GM21367 (cell line): ENCODE results near the gene MDH1.
"Not testable (repeated sequence)": the region's sequence is repeated elsewhere in the genome, so short reads cannot be mapped to it uniquely, and the experiment has no call there.

ENCODE experiments used
- ATAC-seq: cut with Tn5 transposase; IDR thresholded peaks from one replicate; pipeline ENCODE4 v1.9.1; 2021; ENCODE audit not compliant: unreplicated experiment

MDH1 gene

DNA sequence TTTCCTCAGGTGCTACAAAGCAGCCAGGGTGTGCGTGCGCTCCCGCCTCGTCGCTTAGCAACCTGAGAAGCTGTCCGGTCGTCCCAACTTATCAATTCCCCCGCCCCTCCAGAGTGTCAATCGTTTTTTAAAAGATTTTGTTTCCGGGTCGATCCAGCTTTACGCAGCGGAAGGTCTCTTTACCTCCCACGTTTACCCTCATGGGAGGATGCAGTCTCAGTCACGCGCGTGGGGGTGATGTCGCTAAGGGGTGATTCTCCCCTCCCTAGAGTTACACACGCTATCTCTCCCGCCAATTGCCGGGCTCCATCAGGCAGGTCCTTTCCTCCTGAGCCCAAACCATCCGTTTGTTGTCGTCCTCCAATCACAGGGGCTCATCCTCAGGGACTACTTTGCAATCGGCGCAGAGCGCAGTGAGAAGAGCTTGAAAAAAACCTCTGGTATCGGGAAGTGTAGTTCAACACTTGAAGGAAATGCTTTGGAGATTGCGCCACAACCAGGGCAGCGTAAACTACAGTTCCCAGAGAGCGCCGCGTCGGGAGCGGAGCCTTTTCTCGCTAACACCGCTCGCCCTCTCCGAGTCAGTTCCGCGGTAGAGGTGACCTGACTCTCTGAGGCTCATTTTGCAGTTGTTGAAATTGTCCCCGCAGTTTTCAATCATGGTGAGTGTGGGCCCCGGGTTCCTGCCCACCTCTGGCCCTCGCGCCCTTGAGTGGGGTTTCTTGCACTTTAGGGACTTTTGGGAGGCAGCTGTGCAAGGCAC lies at the start of gene MDH1, which contains the start of gene WDPCP:
Gene MDH1, plus strand, starts transcription at position 579 of the 763 bp plus-strand sequence. Its CDS starts 81 bp downstream, at position 660.
Gene WDPCP, minus strand, starts transcription at position 93 of the 763 bp plus-strand sequence. CDS start 206 bp downstream, outside the sequence.
- ATAC-seq, result peak; percentile 83

DNA sequence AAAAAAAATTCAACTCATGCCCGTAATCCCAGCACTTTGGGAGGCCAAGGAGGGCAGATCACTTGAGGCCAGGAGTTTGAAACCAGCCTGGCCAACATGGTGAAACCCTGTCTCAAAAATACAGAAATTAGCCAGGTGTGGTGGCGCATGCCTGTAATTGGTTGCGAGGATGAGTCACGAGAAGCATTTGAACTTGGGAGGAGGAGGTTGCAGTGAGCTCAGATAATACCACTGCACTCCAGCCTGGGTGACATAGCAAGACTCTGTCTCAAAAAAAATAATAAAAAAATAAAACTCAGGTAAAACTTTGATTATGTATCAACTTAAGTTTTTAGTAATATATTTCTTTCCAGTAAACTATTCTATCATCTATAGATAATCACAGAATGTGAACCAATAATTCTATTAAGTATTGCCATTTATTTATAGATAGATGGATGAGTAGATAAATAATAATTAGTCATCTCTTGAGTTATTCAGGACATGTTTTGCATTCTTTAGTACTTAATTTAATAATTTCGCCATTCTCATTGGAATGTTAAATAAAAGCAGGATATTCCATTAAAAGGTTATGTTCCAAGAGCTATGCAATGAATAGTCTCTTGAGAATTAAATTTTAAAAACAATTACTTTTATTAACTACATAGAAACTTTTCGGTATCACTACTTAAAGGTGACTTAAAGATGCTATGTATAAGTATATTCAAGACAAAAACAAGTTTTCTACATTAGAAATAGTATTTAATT lies 49.2 kb upstream of the MDH1 start:
- ATAC-seq, result no peak

DNA sequence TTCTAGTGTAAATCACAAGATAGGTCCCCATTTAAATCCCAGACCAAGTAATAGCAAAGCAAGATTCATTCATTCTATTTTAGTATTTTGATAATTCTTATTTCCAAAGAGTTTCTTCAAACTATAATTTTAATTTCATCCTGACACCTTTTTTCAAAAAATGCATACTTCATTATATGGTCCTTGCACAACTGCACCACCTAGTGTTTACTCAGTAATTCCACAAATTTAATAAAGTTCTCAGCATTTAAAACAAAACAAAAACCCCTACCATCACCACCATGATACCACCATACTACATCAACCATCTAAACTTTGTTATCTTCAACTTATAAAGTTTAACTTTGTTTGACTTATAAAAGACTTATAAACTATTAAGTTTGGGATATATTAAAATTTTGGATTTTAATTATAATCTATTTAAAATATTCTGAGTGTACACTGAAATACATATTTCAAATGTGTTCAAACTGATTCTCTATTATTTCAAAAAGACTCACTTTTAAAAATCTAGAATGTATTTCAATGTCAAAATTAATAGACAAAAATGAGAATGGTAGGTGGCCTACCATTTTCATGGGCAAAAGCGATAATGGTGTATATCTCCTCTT lies 44.6 kb upstream of the MDH1 start:
- no peak for ATAC-seq

DNA sequence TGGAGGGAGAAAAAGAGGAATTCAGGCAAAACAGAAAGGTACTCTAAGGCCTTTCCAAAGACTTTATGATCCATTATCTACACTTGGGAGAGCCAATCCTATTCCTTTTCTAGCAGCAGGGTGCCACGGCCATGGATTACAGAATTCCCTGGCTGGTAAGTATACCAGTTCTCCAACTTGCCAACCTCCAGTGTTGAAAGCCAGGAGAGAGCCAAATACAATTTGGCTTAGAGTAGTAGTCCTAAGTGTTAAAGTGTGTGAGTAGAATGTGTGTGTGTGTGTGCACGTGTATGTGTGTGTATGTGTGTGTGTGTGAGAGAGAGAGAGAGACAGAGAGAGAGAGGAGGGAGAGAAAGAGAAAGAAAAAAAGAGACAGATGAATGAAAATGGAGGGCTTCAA lies 43.7 kb upstream of the MDH1 start:
- ATAC-seq, result no peak

GRCh38 chr2:63553049-63553448 lies 35.7 kb upstream of the MDH1 start:
- ATAC-seq, result no peak

GRCh38 chr2:63555299-63555698 lies 33.5 kb upstream of the MDH1 start:
- no peak for ATAC-seq

DNA sequence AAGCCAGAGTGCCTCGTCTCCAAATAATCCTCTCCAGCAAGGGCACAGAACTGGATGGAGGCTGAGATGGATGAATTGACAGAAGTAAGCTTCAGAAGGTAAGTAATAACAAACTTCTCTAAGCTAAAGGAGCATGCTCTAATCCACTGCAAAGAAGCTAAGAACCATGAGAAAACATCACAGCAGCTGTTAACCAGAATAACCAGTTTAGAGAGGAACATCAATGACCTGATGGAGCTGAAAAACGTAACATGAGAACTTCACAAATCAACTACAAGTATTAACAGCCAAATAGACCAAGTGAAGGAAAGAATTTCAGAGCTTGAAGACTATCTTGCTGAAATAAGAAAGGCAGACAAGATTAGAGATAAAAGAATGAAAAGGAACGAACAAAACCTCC lies 32.8 kb upstream of the MDH1 start:
- no peak for ATAC-seq

DNA sequence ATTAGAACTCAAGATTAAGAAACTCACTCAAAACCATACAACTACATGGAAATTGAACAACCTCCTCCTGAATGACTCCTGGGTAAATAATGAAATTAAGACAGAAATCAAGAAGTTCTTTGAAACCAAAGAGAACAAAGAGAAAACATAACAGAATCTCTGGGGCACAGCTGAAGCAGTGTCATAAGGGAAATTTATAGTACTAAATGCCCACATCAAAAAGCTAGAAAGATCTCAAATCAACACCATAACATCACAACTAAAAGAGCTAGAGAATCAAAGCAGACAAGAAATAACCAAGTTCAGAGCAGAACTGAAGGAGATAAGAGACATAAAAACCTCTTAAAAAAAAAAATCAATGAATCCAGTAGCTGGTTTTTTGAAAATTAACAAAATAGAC lies 30.9 kb upstream of the MDH1 start:
- not testable (repeated sequence) for ATAC-seq

DNA sequence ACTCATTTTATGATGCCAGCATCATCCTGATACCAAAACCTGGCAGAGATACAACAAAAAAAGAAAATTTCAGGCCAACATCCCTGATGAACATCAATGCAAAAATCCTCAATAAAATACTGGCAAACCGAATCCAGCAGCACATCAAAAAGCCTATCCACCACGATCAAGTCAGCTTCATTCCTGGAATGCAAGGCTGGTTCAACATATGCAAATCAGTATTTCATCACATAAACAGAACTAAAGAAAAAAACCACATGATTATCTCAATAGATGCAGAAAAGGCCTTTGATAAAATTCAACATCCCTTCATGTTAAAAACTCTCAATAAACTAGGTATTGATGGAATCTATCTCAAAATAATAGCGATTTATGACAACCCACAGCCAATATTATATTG lies 29.8 kb upstream of the MDH1 start:
- ATAC-seq, result not testable (repeated sequence)

- no peak for ATAC-seq
Measured at GRCh38 chr2:63562751-63563150, 26.0 kb upstream of the MDH1 start.

- ATAC-seq, result no peak
Measured at GRCh38 chr2:63569740-63570139, 19.0 kb upstream of the MDH1 start.

GRCh38 chr2:63571291-63571690 lies 17.5 kb upstream of the MDH1 start:
- no peak for ATAC-seq

DNA sequence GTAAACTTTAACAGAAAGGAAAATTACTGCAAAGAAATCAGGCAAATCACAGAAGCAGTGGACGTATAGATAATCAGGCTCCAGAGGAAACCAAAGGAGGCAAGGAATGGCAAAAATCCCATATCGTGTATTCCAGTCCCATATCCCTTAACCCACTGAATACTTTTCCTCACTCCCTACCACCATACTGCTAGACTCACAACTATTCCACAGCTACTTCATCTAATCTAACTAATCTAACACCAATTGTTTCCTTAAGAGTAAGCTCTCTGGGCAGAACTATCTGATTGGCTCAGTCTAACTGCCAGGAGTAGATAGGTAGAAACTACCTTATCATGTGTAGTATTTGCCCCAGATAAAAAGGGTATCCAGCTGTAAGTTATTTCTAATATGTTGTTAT lies 16.8 kb upstream of the MDH1 start:
- ATAC-seq, result no peak

DNA sequence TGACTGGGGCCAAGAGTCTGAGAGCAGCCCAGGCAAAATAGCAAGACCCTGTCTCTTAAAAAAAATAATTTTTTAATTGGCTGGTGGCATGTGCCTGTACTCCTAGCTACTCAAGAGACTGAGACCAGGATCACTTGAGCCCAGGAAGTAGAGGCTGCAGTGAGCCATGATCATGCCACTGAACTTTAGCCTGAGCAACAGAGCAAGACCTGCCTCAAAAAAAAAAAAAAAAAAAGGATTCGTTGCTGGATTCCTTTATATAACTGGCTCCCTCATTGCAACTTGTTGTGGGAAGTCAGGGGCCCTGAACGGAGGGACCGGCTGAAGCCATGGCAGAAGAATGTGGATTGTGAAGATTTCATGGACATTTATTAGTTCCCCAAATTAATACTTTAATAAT lies 15.7 kb upstream of the MDH1 start:
- not testable (repeated sequence) for ATAC-seq

- not testable (repeated sequence) for ATAC-seq
Measured at GRCh38 chr2:63573726-63574345, 14.9 kb upstream of the MDH1 start.

DNA sequence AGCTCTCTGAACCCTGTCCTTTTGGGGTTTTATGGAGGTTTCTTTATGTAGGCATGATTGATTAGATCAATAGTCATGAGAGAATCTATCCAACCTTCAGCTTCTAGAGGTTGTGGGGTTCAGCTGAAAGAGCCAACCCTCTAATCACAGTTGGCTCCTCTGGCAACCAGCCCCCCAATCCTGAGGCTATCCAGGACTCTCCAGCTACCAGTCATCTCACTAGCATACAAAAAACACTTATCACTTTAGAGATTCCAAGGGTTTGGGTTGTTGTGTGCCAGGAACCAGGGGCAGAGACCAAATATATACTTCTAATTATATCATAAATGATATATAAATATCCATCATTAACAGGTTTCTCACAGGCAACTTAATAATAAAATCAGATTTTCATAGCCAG lies 12.2 kb upstream of the MDH1 start:
- no peak for ATAC-seq

DNA sequence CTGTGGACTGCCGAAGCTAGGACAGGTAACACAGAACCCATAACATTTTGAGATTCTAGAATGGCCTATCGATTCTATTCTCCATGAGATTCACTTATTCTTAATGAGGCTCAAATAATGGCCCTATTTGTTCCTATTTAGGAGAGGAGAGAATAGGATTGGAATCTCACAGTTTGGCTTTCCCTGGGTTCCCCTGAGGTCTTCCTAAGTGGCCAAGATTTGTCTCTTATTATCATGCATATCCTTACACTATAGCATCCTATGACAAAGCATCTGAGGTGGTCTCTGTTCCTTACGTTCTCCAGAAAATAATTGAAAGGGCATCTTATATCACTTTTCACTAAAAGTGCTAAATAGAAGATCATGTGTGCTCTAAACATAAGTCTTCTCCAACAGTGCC lies 10.0 kb upstream of the MDH1 start:
- no peak for ATAC-seq

DNA sequence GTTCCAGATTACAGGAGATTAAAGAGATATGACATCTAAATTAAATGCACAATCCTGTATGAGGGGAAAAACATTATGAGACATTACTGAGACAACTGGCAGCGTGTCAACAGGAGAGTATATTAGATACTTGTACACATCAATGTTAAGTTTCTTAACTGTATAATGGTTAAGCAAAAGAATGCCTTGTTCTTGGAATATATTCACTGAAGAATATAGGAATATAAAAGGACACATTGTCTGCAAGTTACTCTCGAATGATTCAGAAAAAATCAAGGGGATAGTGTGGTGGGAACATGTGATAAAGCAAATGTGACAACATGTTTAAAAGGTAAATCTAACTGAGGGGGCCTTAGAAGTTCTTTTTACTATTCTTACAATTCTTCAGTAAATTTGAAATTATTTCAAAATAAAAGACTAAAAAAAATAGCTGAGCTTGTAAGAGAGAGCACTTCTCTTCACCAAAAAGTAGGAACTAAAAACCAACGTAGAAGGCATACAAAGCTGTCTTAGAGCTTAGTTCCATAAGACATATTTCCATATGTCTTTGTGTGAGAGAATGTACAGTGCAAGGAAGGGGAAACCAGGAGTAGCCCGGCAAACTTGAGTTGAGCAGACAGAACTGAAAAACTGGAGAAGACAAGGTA lies 8.0 kb upstream of the MDH1 start:
- no peak for ATAC-seq

DNA sequence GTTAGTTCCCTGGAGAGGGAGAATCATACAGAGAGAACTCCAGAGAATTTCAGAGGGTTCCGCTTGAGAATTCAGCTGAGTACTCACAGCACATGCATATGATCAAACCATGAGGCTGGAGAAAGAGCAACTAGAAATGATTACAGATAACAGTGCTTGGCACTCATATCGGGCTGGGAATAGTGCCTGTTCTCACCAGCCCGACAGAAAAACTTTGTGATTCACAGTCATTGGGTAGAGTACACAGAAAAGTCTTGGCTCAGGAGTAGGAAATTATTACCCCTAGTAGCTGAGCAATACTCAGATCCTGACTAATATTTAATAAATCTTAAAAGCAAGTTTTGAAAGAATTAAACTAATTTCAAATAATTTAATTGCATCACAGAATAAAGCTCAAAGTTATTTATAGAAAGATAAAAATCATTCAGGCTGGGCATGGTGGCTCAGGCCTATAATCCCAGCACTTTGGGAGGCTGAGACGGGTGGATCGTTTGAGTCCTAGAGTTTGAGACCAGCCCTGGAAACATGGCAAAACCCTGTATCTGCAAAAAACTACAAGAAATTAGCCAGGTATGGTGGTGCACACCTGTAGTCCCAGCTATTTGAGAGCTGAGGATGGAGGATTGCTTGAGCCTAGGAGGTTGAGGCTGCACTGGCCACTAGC lies 7.3 kb upstream of the MDH1 start:
- ATAC-seq, result no peak

GRCh38 chr2:63582873-63583272 lies 5.9 kb upstream of the MDH1 start:
- no peak for ATAC-seq
